ENCODE measurements around the gene ENO1. TPM values are rescaled to one million over a fixed set of nuclear protein-coding genes. Genes with fewer than 3 reads are reported as not detected.
"Not testable (repeated sequence)": the region's sequence is repeated elsewhere in the genome, so short reads cannot be mapped to it uniquely, and the experiment has no call there.

The ENO1 gene
- polyA plus RNA-seq (ENCODE audit: insufficient read length in 12 of 12), result 100 to 1,000 TPM in 11 of 12 donors, not detected in 1; 265 to 465 (median 346) TPM
- long read RNA-seq, donor 1, transcript ENO1-203 (9 exons, 2,548 nt), result minor isoform, 5 of 339 reads
- long read RNA-seq, donor 1, transcript ENO1-206 (3 exons, 1,247 nt), result minor isoform, 5 of 339 reads
- long read RNA-seq, donor 1, transcript ENO1-201 (12 exons, 1,781 nt), result major isoform, 133 of 339 reads
- long read RNA-seq, donor 1, partial matches to known transcripts, result 191 of 339 reads
- long read RNA-seq, donor 1, other reads (novel, unspliced or antisense), result 5 of 339 reads
- long read RNA-seq, donor 2, transcript ENO1-217 (12 exons, 1,782 nt), result minor isoform, 51 of 159 reads
- long read RNA-seq, donor 2, transcript ENO1-201 (12 exons, 1,781 nt), result major isoform, 71 of 159 reads
- long read RNA-seq, donor 2, partial matches to known transcripts, result 33 of 159 reads
- long read RNA-seq, donor 2, other reads (novel, unspliced or antisense), result 0 of 159 reads
- long read RNA-seq, donor 3, transcript ENO1-217 (12 exons, 1,782 nt), result major isoform, 31 of 129 reads
- long read RNA-seq, donor 3, transcript ENO1-201 (12 exons, 1,781 nt), result minor isoform, 25 of 129 reads
- long read RNA-seq, donor 3, partial matches to known transcripts, result 69 of 129 reads
- long read RNA-seq, donor 3, other reads (novel, unspliced or antisense), result 0 of 129 reads
- long read RNA-seq, donor 4, transcript ENO1-217 (12 exons, 1,782 nt), result major isoform, 18 of 74 reads
- long read RNA-seq, donor 4, transcript ENO1-201 (12 exons, 1,781 nt), result major isoform, 18 of 74 reads
- long read RNA-seq, donor 4, partial matches to known transcripts, result 36 of 74 reads
- long read RNA-seq, donor 4, other reads (novel, unspliced or antisense), result 0 of 74 reads
- long read RNA-seq, donor 5, transcript ENO1-201 (12 exons, 1,781 nt), result major isoform, 60 of 215 reads
- long read RNA-seq, donor 5, transcript ENO1-217 (12 exons, 1,782 nt), result minor isoform, 44 of 215 reads
- long read RNA-seq, donor 5, partial matches to known transcripts, result 100 of 215 reads
- long read RNA-seq, donor 5, other reads (novel, unspliced or antisense), result 5 of 215 reads
- long read RNA-seq, donor 6, transcript ENO1-201 (12 exons, 1,781 nt), result major isoform, 36 of 101 reads
- long read RNA-seq, donor 6, transcript ENO1-217 (12 exons, 1,782 nt), result minor isoform, 19 of 101 reads
- long read RNA-seq, donor 6, partial matches to known transcripts, result 42 of 101 reads
- long read RNA-seq, donor 6, other reads (novel, unspliced or antisense), result 0 of 101 reads
- long read RNA-seq, donor 7, transcript ENO1-201 (12 exons, 1,781 nt), result major isoform, 46 of 94 reads
- long read RNA-seq, donor 7, transcript ENO1-217 (12 exons, 1,782 nt), result minor isoform, 13 of 94 reads
- long read RNA-seq, donor 7, partial matches to known transcripts, result 34 of 94 reads
- long read RNA-seq, donor 7, other reads (novel, unspliced or antisense), result 0 of 94 reads
- long read RNA-seq, donor 8, transcript ENO1-201 (12 exons, 1,781 nt), result major isoform, 55 of 191 reads
- long read RNA-seq, donor 8, transcript ENO1-217 (12 exons, 1,782 nt), result minor isoform, 46 of 191 reads
- long read RNA-seq, donor 8, partial matches to known transcripts, result 85 of 191 reads
- long read RNA-seq, donor 8, other reads (novel, unspliced or antisense), result 0 of 191 reads
- long read RNA-seq, donor 9, transcript ENO1-201 (12 exons, 1,781 nt), result major isoform, 53 of 132 reads
- long read RNA-seq, donor 9, transcript ENO1-217 (12 exons, 1,782 nt), result minor isoform, 13 of 132 reads
- long read RNA-seq, donor 9, partial matches to known transcripts, result 64 of 132 reads
- long read RNA-seq, donor 9, other reads (novel, unspliced or antisense), result 0 of 132 reads
- long read RNA-seq, donor 10, transcript ENO1-217 (12 exons, 1,782 nt), result minor isoform, 37 of 183 reads
- long read RNA-seq, donor 10, transcript ENO1-201 (12 exons, 1,781 nt), result major isoform, 61 of 183 reads
- long read RNA-seq, donor 10, partial matches to known transcripts, result 75 of 183 reads
- long read RNA-seq, donor 10, other reads (novel, unspliced or antisense), result 5 of 183 reads
- long read RNA-seq, donor 11, transcript ENO1-217 (12 exons, 1,782 nt), result minor isoform, 36 of 279 reads
- long read RNA-seq, donor 11, transcript ENO1-201 (12 exons, 1,781 nt), result major isoform, 114 of 279 reads
- long read RNA-seq, donor 11, partial matches to known transcripts, result 114 of 279 reads
- long read RNA-seq, donor 11, other reads (novel, unspliced or antisense), result 10 of 279 reads

DNA sequence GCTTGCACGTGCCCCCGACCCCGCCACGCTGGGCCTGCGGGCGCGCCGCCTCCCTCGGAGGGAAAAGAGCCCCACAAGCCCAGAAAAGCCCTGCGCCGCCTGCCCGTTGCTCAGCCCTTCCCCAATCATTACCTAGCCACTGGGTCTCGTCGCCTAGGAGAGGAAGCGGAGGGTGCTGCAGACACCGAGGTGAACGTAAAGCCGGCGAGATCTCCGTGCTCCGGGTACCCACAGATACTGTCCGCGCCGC is at the start of gene ENO1:
Gene ENO1, minus strand, starts transcription at position 239 of the 250 bp plus-strand sequence. CDS start 3,778 bp downstream, outside the sequence.
- DNase-seq, result no peak

DNA sequence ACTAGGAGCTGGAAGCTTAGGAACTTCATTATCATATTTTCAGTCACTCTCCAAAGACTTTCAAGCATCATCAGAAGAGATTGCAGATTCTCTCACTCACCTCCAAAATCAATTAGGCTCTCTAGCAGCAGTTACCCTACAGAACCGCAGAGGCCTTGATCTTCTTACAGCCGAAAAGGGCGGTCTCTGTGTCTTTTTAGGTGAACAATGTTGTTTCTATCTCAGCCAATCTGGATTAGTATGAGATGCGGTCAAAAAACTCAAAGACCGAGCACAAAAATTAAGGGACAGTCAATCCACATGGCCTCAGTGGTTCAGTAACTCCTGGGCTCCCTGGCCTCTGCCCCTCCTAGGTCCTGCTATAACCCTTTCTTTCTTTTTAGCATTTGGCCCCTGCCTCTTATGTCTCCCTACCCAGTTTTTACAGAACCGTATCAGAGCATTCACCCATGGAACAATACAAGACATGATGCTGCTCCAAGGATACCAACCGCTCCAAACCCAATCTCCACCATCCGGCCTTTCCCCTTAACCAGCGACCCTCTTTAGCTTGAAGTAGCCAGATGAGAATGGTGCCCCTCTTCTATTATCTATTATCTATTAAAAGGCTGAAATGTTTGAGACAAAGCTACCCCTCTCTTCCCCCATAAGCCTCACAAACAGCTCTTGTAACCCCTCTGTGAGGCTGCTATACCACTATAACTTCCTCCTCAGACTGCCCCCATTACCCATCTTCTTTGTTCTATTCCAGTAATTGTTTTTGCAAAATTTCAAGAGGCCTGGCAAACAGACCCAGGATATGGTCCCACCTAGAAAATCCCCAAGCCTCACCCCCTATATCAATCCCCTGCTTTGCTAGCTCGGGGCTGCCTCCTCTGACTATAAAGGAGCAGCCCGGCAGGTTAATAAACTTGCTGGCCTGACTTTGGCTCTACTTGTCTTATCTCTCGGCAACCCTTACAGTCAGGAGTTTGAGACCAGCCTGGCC is 48.5 kb upstream of the ENO1 start:
- DNase-seq, result no peak

DNA sequence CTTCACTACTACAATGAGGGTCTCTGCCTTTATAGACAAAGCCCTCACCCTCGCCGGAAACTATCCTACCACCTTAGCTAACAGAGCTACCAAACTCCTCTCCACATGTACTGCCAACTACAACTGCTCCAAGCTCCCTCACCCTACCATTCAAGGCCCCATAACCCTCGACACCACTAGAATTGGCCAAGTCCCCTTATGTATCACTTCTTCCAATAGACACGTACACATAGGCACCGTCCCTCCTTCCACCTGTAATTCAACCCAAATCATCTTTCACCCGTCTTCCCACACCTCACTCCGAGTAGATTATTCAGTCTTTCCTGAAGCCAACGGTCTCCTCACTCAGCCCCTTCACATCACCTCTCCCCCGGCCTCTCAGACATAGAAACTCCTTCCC is 47.5 kb upstream of the ENO1 start:
- DNase-seq, result no peak

DNA sequence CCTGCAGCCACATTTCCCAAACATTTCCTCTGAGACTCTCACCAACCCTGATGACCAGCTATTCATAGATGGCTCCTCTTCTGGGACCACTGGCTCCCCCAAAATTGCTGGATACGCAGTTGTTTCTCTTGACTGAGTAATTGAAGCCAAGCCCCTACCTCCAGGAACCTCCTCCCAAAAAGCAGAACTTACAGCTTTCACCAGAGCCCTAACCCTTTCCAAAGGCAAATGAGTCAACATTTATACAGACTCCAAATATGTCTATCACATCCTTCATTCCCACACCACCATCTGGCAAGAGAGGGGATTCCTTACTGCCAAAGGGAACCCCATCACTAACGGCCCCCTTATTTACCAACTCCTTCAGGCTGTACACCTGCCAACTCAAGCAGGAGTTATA is 46.9 kb upstream of the ENO1 start:
- no peak for DNase-seq

DNA sequence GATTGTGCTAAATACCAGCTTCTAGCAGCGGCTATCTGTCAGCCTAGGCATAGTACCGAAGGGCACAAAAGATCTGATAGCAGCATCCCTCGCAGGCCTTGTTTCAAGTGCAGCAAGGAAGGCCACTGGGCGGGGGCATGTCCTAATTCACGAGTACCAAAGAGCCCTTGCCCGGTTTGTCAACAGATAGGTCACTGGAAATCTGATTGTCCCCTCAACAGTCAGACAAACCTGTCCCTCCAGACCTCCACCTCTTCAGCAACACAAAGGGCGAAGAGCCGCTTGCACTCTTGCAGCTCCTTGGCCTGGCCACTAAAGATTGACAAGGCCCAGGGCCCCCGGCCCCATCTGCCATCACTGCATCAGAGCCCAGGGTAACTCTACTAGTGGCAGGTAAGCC is 44.5 kb upstream of the ENO1 start:
- no peak for DNase-seq

DNA sequence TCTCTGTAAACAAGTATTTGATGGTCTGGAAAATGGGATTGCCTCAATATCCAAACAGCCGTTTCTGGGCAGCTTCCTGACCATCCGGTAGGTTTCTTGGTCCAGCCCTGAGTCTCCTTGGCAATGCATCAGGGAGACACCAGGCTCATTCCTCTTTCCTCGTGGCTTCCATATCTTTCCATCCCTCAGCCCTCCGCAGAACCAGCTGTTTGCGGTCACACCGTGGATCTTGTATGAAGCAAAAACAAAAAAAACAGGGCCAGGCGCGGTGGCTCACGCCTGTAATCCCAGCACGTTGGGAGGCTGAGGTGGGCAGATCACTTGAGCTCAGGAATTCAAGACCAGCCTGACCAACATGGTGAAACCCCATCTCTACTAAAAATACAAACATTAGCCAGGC is 39.0 kb upstream of the ENO1 start:
- not testable (repeated sequence) for DNase-seq

DNA sequence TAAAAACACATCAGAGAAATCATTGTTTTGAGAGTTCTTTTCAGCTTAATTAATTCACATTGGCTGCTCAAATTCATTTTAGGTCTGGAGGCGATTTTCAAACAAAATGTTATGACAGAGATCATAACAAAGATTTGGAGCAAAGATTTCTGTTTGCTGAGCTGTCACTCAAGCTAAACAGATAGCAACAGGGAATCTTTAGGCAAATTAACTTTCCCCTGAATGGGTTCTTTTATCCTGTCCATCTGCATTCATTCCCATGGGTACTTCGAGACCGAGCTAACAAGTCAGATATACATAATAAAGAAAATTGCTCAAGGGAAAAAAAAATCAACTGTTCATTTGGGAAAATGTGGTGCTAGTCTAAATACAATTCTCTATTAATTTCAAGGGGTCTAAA is 37.0 kb upstream of the ENO1 start:
- DNase-seq, result no peak

DNA sequence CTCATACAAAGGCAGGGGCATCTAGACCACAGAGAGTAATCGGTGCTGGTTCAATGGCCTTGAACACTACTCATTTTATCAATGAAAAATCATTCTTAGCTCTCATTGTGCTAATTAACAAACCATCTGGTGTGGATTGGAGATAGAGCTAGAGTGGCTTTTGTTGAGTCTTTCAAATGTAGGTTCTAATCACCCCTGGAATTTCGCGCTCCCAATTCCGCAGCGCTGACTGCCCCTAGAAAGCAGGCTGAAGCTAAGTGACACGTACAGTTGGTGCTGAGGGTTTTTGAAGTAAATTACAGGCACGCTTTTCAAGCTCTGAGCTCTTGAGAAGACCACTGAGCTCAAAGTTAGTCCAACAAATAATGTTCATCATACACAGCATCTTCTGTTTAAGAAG is 36.0 kb upstream of the ENO1 start:
- no peak for DNase-seq

DNA sequence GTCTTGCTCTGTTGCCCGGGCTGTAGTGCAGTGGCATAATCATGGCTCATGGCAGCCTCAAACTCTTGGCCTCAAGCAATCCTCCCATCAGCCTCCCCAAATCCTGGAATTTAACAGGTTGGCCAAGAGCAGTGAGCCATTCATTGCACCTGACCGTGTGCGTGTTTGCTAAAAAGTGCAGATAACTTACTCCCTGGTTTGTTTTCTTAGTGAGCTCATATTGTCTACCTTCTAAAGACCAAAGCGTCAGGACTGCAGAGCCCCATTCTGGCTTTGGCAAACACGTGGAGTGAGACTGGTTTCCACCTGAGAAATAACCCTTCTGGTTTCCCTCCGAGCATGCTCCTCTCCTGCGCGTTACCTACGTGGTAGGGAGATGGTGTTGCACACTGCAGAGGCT is 35.0 kb upstream of the ENO1 start:
- no peak for DNase-seq

DNA sequence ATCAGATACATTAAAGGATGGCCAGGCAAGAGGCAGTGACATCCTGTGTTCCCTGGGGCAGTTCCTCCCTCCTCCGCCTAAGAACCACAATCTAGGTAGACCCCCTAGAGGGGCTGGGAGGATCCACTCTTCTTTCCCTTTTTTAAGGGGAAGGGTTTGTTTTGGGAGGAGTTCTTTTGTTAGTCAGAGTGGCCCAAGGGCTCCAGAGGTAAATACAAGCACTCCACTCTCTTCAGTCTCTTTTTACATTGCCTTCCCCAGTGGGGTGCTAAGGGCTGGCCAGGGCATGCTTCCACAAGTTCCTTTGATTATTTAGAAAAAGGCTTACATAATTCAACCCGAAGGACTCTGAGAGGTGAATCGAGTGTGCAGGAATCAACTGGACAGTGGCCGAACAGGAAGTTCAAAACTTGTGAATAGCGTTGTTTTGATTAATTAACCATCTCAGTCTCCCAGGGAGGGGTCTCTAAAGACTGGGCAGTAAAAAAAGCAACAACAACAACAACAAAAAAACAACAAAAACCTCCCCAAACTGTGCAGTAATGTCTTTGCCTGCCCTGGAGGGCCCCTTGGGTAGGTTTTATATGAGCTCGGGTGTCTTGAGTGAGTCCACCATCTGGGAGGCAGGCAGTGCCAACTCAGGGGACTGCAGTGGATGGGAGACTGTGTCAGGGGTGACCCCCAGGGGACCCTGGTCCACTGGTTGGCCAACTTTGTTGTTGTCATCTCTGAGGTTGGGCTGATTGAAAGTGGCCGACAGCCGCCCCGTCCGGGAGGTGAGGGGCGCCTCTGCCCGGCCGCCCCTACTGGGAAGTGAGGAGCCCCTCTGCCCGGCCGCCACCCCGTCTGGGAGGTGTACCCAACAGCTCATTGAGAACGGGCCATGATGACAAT is 33.2 kb upstream of the ENO1 start:
- no peak for DNase-seq

DNA sequence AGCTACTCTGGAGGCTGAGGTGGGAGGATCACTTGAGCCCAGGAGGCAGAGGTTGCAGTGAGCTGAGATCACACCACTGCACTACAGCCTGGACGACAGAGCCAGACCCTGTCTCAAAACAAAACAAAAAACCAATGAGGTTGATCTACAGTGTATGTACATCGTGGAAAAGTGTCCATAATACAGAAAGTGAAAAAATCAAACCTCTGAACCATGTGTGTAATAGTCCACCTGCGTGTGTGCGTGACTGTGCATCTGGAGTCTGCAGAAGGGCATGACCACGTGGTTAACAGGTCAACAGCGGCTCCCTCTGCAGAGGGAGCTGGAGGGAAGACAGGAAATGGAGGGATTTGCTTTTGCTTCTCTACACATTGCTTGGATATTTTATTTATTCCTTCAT is 32.4 kb upstream of the ENO1 start:
- DNase-seq, result no peak

DNA sequence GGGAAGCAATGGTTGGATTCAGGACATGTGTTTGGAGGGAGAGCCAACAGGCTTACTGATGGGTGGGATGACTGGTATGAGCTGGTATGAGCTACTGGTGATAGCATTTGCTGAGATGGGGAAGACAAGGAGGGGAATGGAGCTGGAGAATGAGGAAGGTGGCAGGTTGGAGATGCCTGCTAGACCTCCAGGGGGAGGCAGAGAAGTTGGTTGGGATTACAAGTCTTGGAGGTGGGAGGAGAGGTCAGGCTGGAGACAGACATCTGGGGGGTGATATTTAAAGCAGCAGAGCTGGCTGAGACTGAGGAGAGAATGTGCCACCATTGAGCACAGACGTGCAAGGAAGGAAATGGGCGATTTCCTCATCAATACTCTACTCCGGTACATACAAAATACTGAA is 31.8 kb upstream of the ENO1 start:
- no peak for DNase-seq

DNA sequence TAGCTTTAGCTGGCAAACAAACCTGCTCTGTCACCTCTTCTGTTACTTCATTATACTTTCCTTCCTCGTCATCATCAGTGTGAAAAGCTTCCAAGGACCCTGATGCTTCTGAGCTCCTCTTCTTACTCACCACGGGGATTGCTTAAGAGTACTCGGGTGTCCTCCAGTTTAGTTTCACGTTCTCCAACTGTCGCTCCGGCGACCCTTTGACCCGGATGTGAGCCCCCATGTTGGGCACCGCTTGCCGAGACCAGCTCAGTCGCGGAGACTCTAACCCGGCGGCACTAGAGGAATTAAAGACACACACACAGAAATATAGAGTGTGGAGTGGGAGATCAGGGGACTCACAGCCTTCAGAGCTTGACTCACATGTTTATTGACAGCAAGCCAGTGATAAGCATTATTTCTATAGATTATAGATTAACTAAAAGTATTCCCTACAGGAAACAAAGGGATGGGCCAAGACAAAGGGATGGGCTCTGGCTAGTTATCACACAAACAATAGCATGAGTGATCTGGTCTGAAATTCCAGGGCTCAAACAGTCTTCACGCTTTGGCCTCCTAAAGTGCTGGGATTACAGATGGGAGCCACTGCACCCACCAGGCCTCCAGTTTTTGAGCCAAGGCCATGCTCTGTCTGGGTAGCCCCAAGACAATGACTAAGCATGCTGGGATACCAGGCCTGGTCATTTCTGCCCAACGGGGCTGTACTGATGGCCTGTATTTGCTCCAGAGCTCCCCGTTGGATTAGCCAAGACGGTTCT is 30.1 kb upstream of the ENO1 start:
- DNase-seq, result no peak

DNA sequence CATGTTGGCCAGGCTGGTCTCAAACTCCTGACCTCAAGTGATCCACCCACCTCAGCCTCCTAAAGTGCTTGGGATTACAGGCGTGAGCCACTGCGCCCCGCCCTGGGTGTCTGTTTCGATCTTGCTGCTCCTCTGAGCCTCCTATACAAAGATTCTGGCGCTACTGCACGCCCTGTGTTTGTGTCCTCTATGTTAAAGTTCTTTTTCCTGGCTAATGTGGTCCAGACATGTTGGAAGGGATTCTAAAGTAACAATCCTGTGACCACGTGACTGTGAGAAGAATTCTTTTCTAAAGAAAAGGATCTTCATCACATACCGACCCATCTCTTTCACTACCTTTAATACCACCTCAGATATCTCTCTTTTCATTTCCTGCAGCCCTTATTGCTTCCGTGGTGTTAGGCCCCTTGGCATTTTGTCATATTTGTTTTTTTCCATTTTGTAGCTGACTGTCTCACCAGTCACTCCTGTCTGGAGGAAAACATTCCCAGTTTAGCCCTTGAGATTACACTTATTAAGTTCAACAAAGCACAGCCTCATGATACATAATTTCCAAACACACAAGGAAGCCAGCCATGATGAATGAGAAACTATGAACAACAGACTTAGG is 27.2 kb upstream of the ENO1 start:
- DNase-seq, result peak; percentile 77

DNA sequence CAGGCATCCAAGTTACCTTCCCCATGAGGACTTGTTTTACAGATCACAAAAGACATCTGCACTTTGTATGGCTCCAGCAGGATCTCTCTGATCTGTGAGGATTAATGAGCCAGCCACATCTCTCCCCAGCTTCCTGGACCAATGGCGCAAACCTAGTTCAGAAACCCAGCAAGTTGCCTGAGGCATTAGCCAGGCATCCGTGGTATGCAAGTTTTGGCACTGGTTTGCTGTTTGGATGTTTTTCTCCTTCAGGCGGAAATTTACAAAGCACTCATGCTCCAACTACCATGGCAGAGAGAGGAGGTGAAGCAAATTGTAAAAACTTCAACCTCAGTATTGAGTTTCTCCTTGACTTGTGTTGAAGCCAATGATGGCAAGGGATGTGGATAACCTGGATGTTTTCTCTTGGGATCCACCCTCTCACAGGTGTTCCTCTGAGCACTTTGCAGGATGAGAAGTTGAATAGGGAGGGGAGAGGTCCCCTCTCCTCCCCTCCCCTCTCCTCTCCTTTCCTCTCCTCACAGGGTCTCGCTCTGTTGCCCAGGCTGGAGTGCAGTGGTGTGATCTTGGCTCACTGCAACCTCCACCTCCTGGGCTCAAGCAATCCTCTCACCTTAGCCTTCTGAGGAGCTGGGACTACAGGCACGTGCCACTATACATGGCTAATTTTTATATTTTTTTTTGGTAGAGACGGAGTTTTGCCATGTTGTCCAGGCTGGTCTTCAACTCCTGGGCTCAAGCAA is 25.6 kb upstream of the ENO1 start:
- peak; percentile 6 for DNase-seq

DNA sequence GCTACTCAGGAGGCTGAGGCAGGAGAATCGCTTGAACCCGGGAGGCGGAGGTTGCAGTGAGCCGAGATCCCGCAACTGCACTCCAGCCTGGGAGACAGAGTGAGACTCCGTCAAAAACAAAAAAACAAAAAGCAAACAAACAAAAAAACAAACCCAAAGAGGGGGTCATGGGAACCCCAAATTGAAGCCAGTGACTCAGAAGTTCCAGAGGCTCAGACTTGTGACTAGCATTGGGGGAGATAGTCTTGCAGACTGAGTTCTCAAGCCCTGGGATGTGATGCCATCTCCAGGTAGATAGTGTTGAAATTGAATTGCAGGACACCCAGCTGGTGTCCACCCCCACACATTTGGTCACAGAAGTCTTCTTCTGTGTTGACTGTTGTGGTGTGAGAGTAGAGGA is 24.9 kb upstream of the ENO1 start:
- no peak for DNase-seq

Measured in muscle of arm (tissue), 14 donors.